ENCODE measurements around the gene PTH2. TPM values are rescaled to one million over a fixed set of nuclear protein-coding genes. Genes with fewer than 3 reads are reported as not detected.

Gene PTH2
- polyA plus RNA-seq, 6 donors from 2014 or later: not detected

DNA sequence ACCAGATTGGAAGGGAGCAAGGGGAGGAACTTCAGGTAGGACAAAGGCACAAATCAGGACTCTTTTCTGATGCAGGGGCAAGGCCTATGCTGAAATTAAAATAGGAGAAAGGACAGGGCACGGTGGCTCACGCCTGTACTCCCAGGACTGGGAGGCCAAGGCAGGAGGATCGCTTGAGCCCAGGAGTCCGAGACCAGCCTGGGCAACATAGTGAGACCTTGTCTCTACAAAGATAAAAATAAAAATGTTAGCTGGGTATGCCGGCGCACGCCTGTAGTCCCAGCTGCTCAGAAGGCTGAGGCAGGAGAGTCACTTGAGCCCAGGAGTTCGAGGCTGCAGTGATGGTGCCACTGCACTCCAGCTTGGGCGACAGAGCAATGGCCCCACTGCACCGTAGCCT is 12.4 kb upstream of the PTH2 start:
- ATAC-seq (ENCODE audit: low read depth in 2 of 2): no peak
- Mint-ChIP-seq H3K27me3 (peaks cover 75 to 96% (median 96%) of the 10 kb centered on the region in 3 donors), H3K36me3 (peaks cover under 1 to 32% of the 10 kb centered on the region in 2 donors), H3K9me3 (peaks cover 0 to 10% (median under 1%) of the 10 kb centered on the region in 7 donors), H3K27ac (peak overlapping the region in 1 of 6 donors; percentile 44), H3K4me3 (peak overlapping the region in 4 of 8 donors; percentile 14 to 39 (median 33)), H3K4me1 (peaks cover 39 to 52% (median 44%) of the 10 kb centered on the region in 3 donors)
- no peak for DNase-seq

DNA sequence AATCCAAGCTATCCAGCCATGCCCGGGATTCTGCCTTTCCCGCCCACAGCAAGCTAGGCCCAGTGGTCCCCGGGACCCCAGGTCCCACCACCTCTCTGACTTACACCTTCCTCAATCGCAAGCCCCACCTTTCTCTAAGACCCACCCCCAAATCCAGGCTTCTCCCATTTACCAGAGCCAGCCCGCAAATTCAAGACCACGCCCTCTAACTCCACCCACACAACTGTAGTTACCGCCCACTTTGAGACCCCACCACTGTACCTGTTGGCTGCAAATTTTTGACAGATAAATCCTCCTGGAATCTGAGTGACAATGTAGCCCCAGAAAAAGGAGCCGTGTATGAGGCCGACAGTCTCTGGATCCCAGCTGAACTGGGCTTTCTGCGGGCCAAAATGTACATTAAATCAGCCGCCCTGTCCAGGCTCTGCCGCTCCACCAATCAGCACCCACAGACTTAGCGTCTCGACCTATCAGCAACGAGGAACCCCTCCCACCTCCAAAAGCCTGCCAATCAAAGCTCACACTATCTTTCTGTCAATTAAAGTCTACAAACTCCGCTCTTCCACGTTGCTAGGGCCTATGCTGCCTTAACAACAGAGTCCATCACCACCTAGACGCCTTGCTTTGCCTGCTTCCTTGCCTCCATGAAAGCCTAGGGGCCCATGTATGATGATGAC is 11.8 kb upstream of the PTH2 start:
- peak overlapping the region in 2 of 8 donors; percentile 14 to 83 for H3K4me3 Mint-ChIP-seq
- peak overlapping the region in 3 of 6 donors; percentile 33 to 44 (median 40) for H3K27ac Mint-ChIP-seq
- H3K9me3 Mint-ChIP-seq: peaks cover 0 to 12% (median 0%) of the 10 kb centered on the region in 7 donors
- peaks cover 74 to 96% (median 96%) of the 10 kb centered on the region in 3 donors for H3K27me3 Mint-ChIP-seq
- peaks cover 43 to 47% (median 47%) of the 10 kb centered on the region in 3 donors for H3K4me1 Mint-ChIP-seq
- DNase-seq: no peak
- no peak for ATAC-seq (ENCODE audit: low read depth in 2 of 2)
- peaks cover 0 to 32% of the 10 kb centered on the region in 2 donors for H3K36me3 Mint-ChIP-seq

DNA sequence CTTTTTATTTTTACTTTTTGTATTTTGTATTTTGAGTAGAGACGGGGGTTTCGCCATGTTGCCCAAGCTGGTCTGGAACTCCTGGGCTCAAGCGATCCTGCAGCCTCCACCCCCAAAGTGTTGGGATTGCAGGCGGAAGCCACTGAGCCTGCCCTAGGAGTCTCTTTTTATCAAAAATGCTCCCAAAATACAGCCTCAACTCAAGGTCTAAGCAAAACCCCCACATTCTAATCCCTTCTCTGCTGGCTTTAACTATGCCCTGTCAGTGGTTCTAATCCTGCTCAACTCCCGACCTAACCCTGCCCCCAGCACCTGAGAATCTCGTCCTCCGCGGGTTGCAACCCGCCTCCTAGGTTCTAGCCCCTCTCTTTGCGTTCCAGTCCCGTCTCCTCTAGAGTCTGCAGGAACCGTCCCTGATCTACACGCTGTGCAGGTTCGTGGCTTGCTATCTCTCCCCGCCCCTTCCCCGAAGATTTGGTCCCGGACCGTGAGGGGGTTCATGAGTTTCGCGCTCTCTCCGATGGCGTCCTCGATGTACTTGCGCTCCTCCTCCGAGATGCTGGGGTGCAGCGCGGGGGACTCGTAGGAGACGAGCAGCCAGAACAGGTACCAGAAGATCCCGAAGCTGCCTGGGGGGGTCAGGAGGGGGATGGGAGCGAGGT is 10.1 kb upstream of the PTH2 start:
- ATAC-seq (ENCODE audit: low read depth in 2 of 2) (no peak), DNase-seq (no peak)
- Mint-ChIP-seq H3K4me3 (peak overlapping the region in 6 of 8 donors; percentile 43 to 78 (median 57)), H3K27ac (peak overlapping the region in 2 of 6 donors; percentile 8 to 78), H3K4me1 (peaks cover 47 to 58% (median 54%) of the 10 kb centered on the region in 3 donors), H3K9me3 (peaks cover 0 to 12% (median 0%) of the 10 kb centered on the region in 7 donors), H3K27me3 (peaks cover 70 to 96% (median 96%) of the 10 kb centered on the region in 3 donors), H3K36me3 (peaks cover 0 to 32% of the 10 kb centered on the region in 2 donors)

DNA sequence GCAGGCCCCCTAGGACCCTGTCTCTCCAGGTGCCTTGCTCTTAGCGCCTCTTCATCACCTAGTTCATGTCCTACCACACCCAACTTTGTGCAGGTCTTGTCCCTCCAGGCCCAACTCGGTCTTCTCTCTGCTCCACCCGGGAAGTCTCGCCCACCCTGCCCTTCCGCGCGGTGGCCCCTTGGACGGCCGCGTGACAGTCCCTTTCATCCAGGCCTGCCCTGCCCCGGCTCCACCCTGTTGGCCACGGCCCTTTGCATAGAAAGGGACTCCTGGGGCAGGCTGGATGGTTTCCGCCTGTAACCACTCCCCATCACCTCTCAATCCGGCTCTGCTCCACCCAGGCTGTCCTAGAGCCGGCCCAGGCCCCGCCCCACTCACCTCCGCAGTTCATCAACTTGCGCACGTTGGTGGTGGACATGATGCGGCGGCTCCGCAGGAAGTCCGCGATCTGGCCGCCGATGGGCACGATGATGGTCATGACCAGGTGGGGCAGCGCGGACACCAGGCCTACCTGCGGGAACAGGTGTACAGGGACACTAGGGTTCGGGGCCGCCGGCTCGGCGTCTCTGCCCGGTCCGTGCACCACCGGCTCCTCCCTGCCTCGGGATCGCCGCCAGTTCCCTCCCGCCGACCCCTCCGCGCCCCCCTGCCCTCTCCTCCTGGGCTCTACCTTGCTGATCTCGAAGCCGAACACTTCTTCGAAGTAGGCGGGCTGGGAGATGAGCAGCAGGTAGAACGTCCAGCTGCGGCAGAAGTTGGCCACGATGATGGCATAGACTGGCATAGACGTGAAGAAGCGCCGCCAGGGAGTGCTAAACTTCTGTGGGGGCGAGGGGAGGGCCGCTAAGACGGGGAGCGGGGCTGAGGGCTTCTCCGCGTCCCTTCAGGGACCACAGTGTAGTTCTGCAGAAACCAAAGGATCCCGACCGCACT is 9.2 kb upstream of the PTH2 start:
- peaks cover 48 to 60% (median 53%) of the 10 kb centered on the region in 3 donors for H3K4me1 Mint-ChIP-seq
- peaks cover 0 to 33% of the 10 kb centered on the region in 2 donors for H3K36me3 Mint-ChIP-seq
- peak overlapping the region in 7 of 8 donors; percentile 20 to 69 (median 41) for H3K4me3 Mint-ChIP-seq
- peak overlapping the region in 3 of 6 donors; percentile 68 to 87 (median 73) for H3K27ac Mint-ChIP-seq
- peaks cover 68 to 96% (median 96%) of the 10 kb centered on the region in 3 donors for H3K27me3 Mint-ChIP-seq
- ATAC-seq (ENCODE audit: low read depth in 2 of 2) (peak; percentile 29 to 38), DNase-seq (no peak)
- peaks cover 0 to 12% (median 0%) of the 10 kb centered on the region in 7 donors for H3K9me3 Mint-ChIP-seq

DNA sequence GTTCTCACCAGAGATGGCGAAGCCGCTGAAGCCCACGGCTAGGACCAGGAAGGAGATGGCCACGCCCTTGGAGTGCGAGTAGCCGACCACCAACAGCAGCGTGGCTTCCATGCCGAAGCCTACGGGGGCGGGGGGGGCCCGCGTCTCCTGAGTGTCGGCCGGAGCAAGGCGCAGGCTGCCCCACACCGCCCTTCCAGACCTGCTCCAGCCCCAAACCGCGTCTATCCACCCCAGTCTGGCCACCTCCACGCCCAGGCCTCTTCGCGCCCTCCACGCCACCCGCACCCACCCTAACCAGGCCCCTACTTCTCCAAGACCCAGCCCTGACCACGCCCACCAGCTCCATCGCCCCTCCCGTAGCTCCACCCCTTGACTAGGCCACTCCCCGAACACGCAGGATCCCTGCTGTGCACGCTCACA is 8.1 kb upstream of the PTH2 start:
- DNase-seq: no peak
- peak overlapping the region in 1 of 8 donors; percentile 77 for H3K4me3 Mint-ChIP-seq
- H3K27ac Mint-ChIP-seq: no peak overlapping the region

DNA sequence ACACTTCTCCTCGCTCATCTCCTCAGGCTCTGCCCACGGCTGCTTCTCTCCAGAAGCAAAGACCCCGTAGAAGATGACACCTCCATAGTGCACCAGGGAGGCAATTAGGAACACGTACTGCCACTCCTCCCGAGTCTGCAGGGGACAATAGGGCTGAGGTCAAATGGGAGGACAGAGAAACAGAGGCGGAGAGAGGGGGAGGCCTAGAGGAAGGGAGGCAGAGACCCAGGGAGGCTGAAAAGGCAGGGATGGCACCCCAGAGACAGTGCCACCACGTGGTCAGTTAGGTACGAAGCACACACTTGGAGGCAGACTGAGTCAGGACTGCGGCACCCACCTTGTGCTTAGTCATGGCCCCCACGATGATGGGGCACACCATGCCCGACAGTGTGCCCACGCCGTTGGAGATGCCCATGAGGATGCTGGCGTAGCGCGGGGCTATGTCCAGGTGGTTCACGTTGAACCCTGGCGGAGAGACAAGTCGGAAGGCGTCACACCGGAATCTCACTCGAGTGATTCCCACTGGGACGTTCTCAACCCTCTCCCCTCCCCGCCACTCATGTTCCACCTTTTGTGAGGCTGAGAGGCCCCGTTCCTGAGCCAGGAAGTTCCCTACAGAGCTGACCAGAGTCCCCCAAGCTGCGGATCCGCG is 7.6 kb upstream of the PTH2 start:
- Mint-ChIP-seq H3K27ac (peak overlapping the region in 3 of 6 donors; percentile 21 to 63 (median 28)), H3K9me3 (peaks cover 0 to 7% (median 1%) of the 10 kb centered on the region in 7 donors), H3K27me3 (peaks cover 68 to 96% (median 96%) of the 10 kb centered on the region in 3 donors), H3K36me3 (peaks cover 0 to 34% of the 10 kb centered on the region in 2 donors), H3K4me3 (peak overlapping the region in 2 of 8 donors; percentile 10 to 42), H3K4me1 (peaks cover 51 to 64% (median 57%) of the 10 kb centered on the region in 3 donors)
- DNase-seq: no peak
- peak; percentile 25 to 31 for ATAC-seq (ENCODE audit: low read depth in 2 of 2)

More for the DNA sequence above, 8.1 kb upstream of the PTH2 start:
- Mint-ChIP-seq H3K9me3 (peaks cover 0 to 11% (median 1%) of the 10 kb centered on the region in 7 donors), H3K4me1 (peaks cover 52 to 64% (median 56%) of the 10 kb centered on the region in 3 donors), H3K36me3 (peaks cover 0 to 37% of the 10 kb centered on the region in 2 donors), H3K27me3 (peaks cover 68 to 96% (median 96%) of the 10 kb centered on the region in 3 donors)
- ATAC-seq (ENCODE audit: low read depth in 2 of 2): peak in 1 of 2 donors; percentile 46

DNA sequence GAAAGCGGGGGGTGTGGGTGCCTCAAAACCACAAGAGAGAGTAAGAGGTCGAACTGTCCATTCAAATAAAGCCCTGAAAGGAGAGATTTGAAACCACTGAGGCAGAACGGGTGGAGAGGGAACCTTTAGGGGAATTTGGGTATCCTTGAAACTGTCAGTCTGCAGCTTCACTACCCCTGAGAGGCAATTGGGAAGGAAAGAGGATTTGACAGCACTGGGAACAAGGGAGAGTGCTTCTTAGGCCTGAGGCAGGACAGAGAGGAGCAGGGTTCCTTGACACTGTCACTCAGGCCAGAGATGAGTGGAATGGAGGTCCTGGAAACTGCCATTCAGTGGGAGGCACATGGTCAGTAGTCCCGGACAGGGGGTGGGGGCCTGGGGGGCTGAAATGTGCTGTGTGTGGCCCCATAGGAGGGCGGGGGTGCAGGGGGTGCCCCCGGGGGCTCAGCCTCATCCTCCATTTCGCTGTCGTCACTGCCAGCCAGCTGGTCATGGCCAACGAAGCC is 7.0 kb upstream of the PTH2 start:
- H3K36me3 Mint-ChIP-seq: peaks cover 0 to 29% of the 10 kb centered on the region in 2 donors
- peak overlapping the region in 2 of 6 donors; percentile 21 to 66 for H3K27ac Mint-ChIP-seq
- ATAC-seq (ENCODE audit: low read depth in 2 of 2) (no peak), DNase-seq (no peak)
- H3K4me1 Mint-ChIP-seq: peaks cover 52 to 70% (median 61%) of the 10 kb centered on the region in 3 donors
- H3K27me3 Mint-ChIP-seq: peaks cover 68 to 96% (median 96%) of the 10 kb centered on the region in 3 donors
- H3K4me3 Mint-ChIP-seq: peak overlapping the region in 2 of 8 donors; percentile 42 to 43
- H3K9me3 Mint-ChIP-seq: peaks cover 0 to 6% (median 1%) of the 10 kb centered on the region in 7 donors

DNA sequence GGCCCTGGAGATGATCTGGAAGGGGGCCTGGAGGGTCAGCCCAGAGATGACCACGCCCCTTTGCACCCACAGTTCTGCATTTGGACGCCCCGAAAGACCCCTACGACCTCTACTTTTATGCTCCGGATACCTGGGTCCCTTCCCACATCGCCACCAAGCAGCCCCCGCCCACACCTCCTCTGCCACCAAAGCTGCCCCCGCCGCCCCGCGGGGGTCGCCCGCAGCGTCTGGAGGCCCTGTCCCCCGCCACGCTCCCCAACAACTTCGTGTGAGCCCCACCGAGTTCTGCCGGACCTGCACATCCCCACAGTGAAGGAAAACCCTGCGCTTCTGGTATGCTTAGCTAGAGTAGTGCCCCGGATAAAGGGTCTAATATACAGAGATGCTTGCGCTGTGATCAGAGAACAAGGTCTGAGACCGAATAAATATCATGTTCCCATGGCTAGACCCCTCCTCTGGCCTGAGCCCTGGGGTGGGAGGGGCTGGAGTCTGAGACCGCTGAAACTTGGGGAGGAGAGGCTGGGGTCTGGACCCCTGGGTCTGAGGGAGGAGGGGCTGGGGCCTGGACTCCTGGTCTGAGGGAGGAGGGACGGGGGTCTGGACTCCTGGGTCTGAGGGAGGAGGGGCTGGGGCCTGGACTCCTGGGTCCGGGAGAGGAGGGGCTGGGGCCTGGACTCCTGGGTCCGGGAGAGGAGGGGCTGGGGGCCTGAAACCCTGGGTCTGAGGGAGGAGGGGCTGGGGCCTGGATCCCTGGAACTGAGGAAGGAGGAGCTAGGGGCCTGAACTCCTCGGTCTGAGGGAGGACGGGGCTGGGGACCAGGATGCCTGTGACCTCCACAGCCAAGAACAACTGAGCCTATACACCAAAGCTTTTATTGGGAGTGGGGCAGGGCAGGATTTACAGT is 5.6 kb upstream of the PTH2 start:
- peaks cover 69 to 98% (median 98%) of the 10 kb centered on the region in 3 donors for H3K27me3 Mint-ChIP-seq
- peaks cover 46 to 75% (median 62%) of the 10 kb centered on the region in 3 donors for H3K4me1 Mint-ChIP-seq
- peak overlapping the region in 1 of 6 donors; percentile 16 for H3K27ac Mint-ChIP-seq
- ATAC-seq (ENCODE audit: low read depth in 2 of 2): no peak
- DNase-seq: no peak
- peak overlapping the region; percentile 60 to 87 (median 78) for H3K4me3 Mint-ChIP-seq
- H3K9me3 Mint-ChIP-seq: peaks cover 0 to 6% (median 1%) of the 10 kb centered on the region in 7 donors
- H3K36me3 Mint-ChIP-seq: peaks cover 0 to 27% of the 10 kb centered on the region in 2 donors

DNA sequence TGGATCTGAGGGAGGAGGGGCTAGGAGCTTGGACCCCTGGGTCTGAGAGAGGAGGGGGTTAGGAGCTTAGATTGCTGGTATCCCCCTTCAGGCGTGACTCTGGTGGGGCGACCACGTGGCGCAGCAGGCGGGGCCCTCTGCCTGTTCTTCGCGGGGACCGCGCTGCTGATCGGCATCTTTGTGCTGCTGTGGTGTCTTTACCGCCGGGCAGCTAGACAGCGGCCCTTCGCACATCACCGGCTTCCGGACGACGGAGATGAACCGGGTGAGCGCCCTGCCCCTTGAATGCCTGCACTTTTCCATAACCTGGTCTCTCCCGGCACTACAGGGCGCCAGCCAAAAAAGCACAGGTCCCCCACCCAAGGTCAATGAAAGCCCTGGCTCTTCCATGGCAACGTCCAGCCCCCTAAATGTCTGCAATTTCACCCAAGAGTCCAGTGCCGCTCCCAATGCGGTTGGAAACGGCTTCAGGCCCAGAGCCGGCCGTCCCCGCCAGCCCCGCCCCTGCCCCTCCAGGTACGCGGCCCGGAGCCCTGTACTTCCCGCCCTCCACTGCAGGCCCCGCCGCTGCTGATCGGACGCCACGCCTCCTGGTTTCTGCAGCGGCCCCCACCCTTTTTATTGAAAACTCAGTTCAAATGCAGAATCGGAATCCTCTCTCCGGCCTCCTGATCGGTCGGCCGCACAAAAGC is 4.8 kb upstream of the PTH2 start:
- ATAC-seq (ENCODE audit: low read depth in 2 of 2) (peak; percentile 53 to 57), DNase-seq (no peak)
- Mint-ChIP-seq H3K27me3 (peaks cover 69 to 98% (median 98%) of the 10 kb centered on the region in 3 donors), H3K36me3 (peaks cover 0 to 27% of the 10 kb centered on the region in 2 donors), H3K4me1 (peaks cover 44 to 76% (median 62%) of the 10 kb centered on the region in 3 donors), H3K27ac (peak overlapping the region in 3 of 6 donors; percentile 47 to 86 (median 49)), H3K4me3 (peak overlapping the region; percentile 60 to 87 (median 78)), H3K9me3 (peaks cover 0 to 6% (median 1%) of the 10 kb centered on the region in 7 donors)

DNA sequence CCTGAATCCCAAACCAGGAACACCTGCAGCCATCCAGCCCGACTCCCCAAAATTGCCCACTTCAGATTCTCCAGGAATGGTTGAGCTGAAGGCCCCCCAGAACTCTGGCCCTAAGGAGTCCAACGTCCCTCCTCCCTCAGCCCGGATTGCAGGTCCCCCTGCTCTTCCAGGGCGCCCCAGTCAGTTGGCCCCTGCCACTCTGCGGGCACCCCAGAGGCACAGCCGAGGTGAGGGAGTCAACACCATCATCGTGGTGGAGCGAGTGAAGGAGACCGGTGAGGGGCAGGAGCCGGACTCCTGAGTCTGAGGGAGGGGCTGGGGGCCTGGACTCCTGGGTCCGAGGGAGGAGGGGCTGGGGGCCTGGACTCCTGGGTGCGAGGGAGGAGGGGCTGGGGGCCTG is 4.1 kb upstream of the PTH2 start:
- DNase-seq (no peak), ATAC-seq (ENCODE audit: low read depth in 2 of 2) (no peak)
- Mint-ChIP-seq H3K27ac (peak overlapping the region in 3 of 6 donors; percentile 63 to 72 (median 71)), H3K4me3 (peak overlapping the region in 5 of 8 donors; percentile 13 to 78 (median 53)), H3K36me3 (peaks cover 0 to 25% of the 10 kb centered on the region in 2 donors), H3K4me1 (peaks cover 45 to 76% (median 63%) of the 10 kb centered on the region in 3 donors), H3K27me3 (peaks cover 73 to 99% (median 98%) of the 10 kb centered on the region in 3 donors), H3K9me3 (peaks cover 0 to 8% (median 1%) of the 10 kb centered on the region in 7 donors)

Data from naive B cell (primary cell).